K562 (cell line): ENCODE data around the gene GPT2. TPM values are rescaled to one million over a fixed set of nuclear protein-coding genes. Genes with fewer than 3 reads are reported as not detected.
A peak's percentile ranks its signal among the peaks of the same experiment; 100 is the strongest.

Experiments
- ARID4B ChIP-seq: sonication (generic); formaldehyde crosslinking; IDR thresholded peaks from 2 replicates; pipeline ENCODE4 v1.8.0; 2022; ENCODE audit warnings: mild to moderate bottlenecking, missing genetic modification reagents
- BRD4 ChIP-seq: fragments of 200-600 bp; sonication (generic); IDR thresholded peaks from 2 replicates; pipeline ENCODE4 v1.6.1; 2017; ENCODE audit warnings: inconsistent platforms
- HDAC1 ChIP-seq, 2 experiments: fragments of 450-650 bp; IDR thresholded peaks; 2 replicates each; pipeline ENCODE4 v1.6.1; 2016 to 2017; ENCODE audit warnings: inconsistent platforms in 1 of 2, mild to moderate bottlenecking in 1 of 2, moderate library complexity in 1 of 2
- RBM39 ChIP-seq: fragments of 200-400 bp; formaldehyde crosslinking; optimal IDR thresholded peaks from 2 replicates; pipeline ENCODE3; 2018; ENCODE audit warnings: low read depth, low read length
- SIRT6 ChIP-seq: IDR thresholded peaks from one replicate; pipeline ENCODE4 v1.6.1; 2012; ENCODE audit warnings: low read depth, mild to moderate bottlenecking, control low read depth, inconsistent platforms, low read length, moderate library complexity
- STAG1 ChIP-seq: sonication (generic); formaldehyde crosslinking; IDR thresholded peaks from 2 replicates; pipeline ENCODE4 v1.5.0; 2020; ENCODE audit warnings: missing genetic modification reagents, borderline replicate concordance
- TCF3 ChIP-seq: sonication (generic); formaldehyde crosslinking; IDR thresholded peaks from 2 replicates; pipeline ENCODE4 v1.4.0; 2020; ENCODE audit warnings: mild to moderate bottlenecking, missing genetic modification reagents
- TCFL5 ChIP-seq: fragments of 250-450 bp; sonication (Bioruptor Pico); conservative IDR thresholded peaks from 2 replicates; pipeline ENCODE4 v1.6.1; 2021; ENCODE audit warnings: mild to moderate bottlenecking, moderate library complexity, matching md5 sums
- ZNF23 ChIP-seq: fragments of 250-450 bp; sonication (Bioruptor Pico); IDR thresholded peaks from 2 replicates; pipeline ENCODE4 v1.4.0; 2020; ENCODE audit warnings: mild to moderate bottlenecking
- polyA plus RNA-seq, 8 experiments: library from polyadenylated mRNA; depleted of rRNA in 4 of 8; stranded (reverse) in 5 of 8; unstranded in 3 of 8; fragments of >200 nt; fragmentation: Nextera tagmentation in 2 of 8; fragmentation: Illumina TruSeq in 1 of 8; extraction: Ambion mirVana in 2 of 8; extraction: Trizol in 1 of 8; gene quantifications; 2 replicates each; pipeline versions ENCODE4 v1.2.1 to v1.2.3, GENCODE V29; 2011 to 2014; ENCODE audit warnings: inconsistent platforms in 1 of 8, missing spikeins in 1 of 8
- total RNA-seq, 7 experiments: library from RNA; depleted of rRNA in 6 of 7; stranded (reverse); fragments of >200 nt in 6 of 7; fragmentation: Illumina TruSeq in 2 of 7; extraction: Trizol in 2 of 7; gene quantifications; 2 replicates each; pipeline versions ENCODE4 v1.2.1 to v1.2.3, GENCODE V29; 2011 to 2021; ENCODE audit warnings: low replicate concordance in 1 of 7

Gene GPT2
- total and polyA plus RNA-seq, 9 of the 15 experiments (the other 6 are each of a cell fraction or from before 2014, with no cell fraction given) = 0.79 to 14.4 (median 5.8) TPM

GRCh38 chr16:46972429-46973206 lies 88.5 kb downstream of the GPT2 start (continued):
- 0 out of 2 replicates have a peak, but pooled peaks have one; percentile 4 for TF ChIP-seq ARID4B (CRISPR knock-in tag)
- no peak for TF ChIP-seq RBM39
- TF ChIP-seq ZNF23 (CRISPR knock-in tag) = no peak
- no peak for TF ChIP-seq TCFL5
- TF ChIP-seq SIRT6 = no peak
- no peak for TF ChIP-seq BRD4
- no peak for TF ChIP-seq STAG1
- no peak for TF ChIP-seq HDAC1 (IDR thresholded peaks at IDR 0.05)
- no peak for TF ChIP-seq TCF3 (CRISPR knock-in tag)
